Hepatocyte (in vitro differentiated cells): ENCODE results near the gene ZNF350.

Source experiments
- EZH2 ChIP-seq: fragments of 200-600 bp; sonication (generic); IDR thresholded peaks from 2 replicates; pipeline ENCODE4 v1.6.1; 2016; ENCODE audit warnings: antibody characterized with exemption, mild to moderate bottlenecking, borderline replicate concordance
- TF ChIP-seq, protein P1 (sequence below): fragments of 200-600 bp; sonication (generic); IDR thresholded peaks from 2 replicates; pipeline ENCODE4 v1.5.1; 2016; ENCODE audit warnings: antibody characterized with exemption, mild to moderate bottlenecking; ENCODE audit not compliant: poor library complexity

DNA sequence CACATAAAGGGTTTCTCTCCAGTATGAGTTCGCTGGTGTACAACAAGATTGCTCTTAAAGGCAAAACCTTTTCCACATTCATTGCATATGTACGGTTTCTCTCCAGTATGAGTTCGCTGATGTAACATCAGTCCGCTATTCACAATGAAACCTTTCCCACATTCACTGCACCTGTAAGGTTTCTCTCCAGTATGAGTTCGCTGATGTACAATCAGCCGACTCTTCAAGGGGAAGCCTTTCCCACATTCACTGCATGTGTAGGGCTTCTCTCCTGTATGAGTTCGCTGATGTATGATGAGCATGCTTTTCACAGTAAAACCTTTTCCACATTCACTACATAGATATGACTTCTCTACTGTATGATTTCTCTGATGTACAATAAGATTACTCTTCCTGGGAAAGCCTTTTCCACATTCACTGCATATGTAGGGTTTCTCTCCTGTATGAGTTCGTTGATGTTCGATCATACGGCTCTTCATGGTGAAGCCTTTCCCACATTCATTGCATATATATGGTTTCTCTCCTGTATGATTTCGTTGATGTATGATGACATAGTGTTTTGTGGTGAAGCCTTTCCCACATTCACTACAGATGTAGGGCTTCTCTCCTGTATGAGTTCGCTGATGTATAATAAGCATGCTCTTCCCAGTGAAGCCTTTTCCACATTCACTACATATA lies 47.5 kb upstream of the ZNF350 start:
- TF ChIP-seq, protein P1, sequence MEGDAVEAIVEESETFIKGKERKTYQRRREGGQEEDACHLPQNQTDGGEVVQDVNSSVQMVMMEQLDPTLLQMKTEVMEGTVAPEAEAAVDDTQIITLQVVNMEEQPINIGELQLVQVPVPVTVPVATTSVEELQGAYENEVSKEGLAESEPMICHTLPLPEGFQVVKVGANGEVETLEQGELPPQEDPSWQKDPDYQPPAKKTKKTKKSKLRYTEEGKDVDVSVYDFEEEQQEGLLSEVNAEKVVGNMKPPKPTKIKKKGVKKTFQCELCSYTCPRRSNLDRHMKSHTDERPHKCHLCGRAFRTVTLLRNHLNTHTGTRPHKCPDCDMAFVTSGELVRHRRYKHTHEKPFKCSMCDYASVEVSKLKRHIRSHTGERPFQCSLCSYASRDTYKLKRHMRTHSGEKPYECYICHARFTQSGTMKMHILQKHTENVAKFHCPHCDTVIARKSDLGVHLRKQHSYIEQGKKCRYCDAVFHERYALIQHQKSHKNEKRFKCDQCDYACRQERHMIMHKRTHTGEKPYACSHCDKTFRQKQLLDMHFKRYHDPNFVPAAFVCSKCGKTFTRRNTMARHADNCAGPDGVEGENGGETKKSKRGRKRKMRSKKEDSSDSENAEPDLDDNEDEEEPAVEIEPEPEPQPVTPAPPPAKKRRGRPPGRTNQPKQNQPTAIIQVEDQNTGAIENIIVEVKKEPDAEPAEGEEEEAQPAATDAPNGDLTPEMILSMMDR = no peak
- no peak for TF ChIP-seq EZH2
